HepG2 (cell line): ENCODE data around the gene CDCA4. TPM values are rescaled to one million over a fixed set of nuclear protein-coding genes. Genes with fewer than 3 reads are reported as not detected.

Source experiments
- ARNTL ChIP-seq: sonication (generic); formaldehyde crosslinking; IDR thresholded peaks from 2 replicates; pipeline ENCODE4 v1.4.0; 2020; ENCODE audit warnings: mild to moderate bottlenecking, missing genetic modification reagents
- CEBPG ChIP-seq: IDR thresholded peaks from 2 replicates; pipeline ENCODE4 v1.6.1; 2016
- GFI1 ChIP-seq: sonication (generic); formaldehyde crosslinking; IDR thresholded peaks from 2 replicates; pipeline ENCODE4 v1.5.0; 2020; ENCODE audit warnings: missing genetic modification reagents, mild to moderate bottlenecking, borderline replicate concordance
- HIVEP1 ChIP-seq: sonication (generic); formaldehyde crosslinking; IDR thresholded peaks from 2 replicates; pipeline ENCODE4 v1.4.0; 2020; ENCODE audit warnings: mild to moderate bottlenecking, missing genetic modification reagents
- MXD4 ChIP-seq: IDR thresholded peaks from 2 replicates; pipeline ENCODE4 v1.6.1; 2016; ENCODE audit warnings: mild to moderate bottlenecking, missing biosample characterization, missing genetic modification reagents
- NFE2L2 ChIP-seq: fragments of 150-350 bp; IDR thresholded peaks from 2 replicates; pipeline ENCODE4 v1.6.1; 2014; ENCODE audit warnings: low read length
- RFXANK ChIP-seq: IDR thresholded peaks from 2 replicates; pipeline ENCODE4 v1.6.1; 2016
- SUZ12 ChIP-seq: fragments of 150-350 bp; IDR thresholded peaks from 2 replicates; pipeline ENCODE4 v1.6.1; 2014; ENCODE audit warnings: low read depth, low read length
- U2AF2 ChIP-seq: fragments of 200-400 bp; formaldehyde crosslinking; IDR thresholded peaks from 2 replicates; pipeline ENCODE4 v1.6.1; 2017; ENCODE audit warnings: low read depth, mild to moderate bottlenecking, low read length
- ZMAT3 ChIP-seq: sonication (generic); formaldehyde crosslinking; conservative IDR thresholded peaks from 2 replicates; pipeline ENCODE4 v1.7.0; 2021; ENCODE audit warnings: missing genetic modification reagents
- ZNF326 ChIP-seq: sonication (generic); formaldehyde crosslinking; IDR thresholded peaks from 2 replicates; pipeline ENCODE4 v1.4.0; 2020; ENCODE audit warnings: missing genetic modification reagents, borderline replicate concordance
- ZNF331 ChIP-seq: sonication (generic); formaldehyde crosslinking; IDR thresholded peaks from 2 replicates; pipeline ENCODE4 v1.4.0; 2020; ENCODE audit warnings: missing genetic modification reagents
- ZNF567 ChIP-seq: sonication (generic); formaldehyde crosslinking; IDR thresholded peaks from 2 replicates; pipeline ENCODE4 v1.8.1; 2023; ENCODE audit warnings: mild to moderate bottlenecking, missing genetic modification reagents, borderline replicate concordance
- ZNF652 ChIP-seq: IDR thresholded peaks from 2 replicates; pipeline ENCODE4 v1.6.1; 2016; ENCODE audit warnings: low read depth, borderline replicate concordance
- ZNF746 ChIP-seq: sonication (generic); formaldehyde crosslinking; IDR thresholded peaks from 2 replicates; pipeline ENCODE4 v1.8.0; 2022; ENCODE audit warnings: mild to moderate bottlenecking, missing genetic modification reagents
- ZNF772 ChIP-seq: sonication (generic); formaldehyde crosslinking; IDR thresholded peaks from 2 replicates; pipeline ENCODE4 v1.5.0; 2020; ENCODE audit warnings: mild to moderate bottlenecking, missing genetic modification reagents
- ZNF879 ChIP-seq: sonication (generic); formaldehyde crosslinking; IDR thresholded peaks from 2 replicates; pipeline ENCODE4 v1.8.1; 2023; ENCODE audit warnings: missing genetic modification reagents
- ZZZ3 ChIP-seq: sonication (generic); formaldehyde crosslinking; IDR thresholded peaks from 2 replicates; pipeline ENCODE4 v1.4.0; 2020; ENCODE audit warnings: missing genetic modification reagents, mild to moderate bottlenecking, borderline replicate concordance
- polyA plus RNA-seq, 8 experiments: library from polyadenylated mRNA; depleted of rRNA in 3 of 8; stranded (reverse) in 7 of 8; unstranded in 1 of 8; fragments of >200 nt; fragmentation: Illumina TruSeq in 4 of 8; extraction: Trizol in 4 of 8; gene quantifications; 2 replicates each; pipeline versions ENCODE4 v1.2.1 to v1.2.3, GENCODE V29; 2011 to 2016; ENCODE audit warnings: low read depth in 4 of 8, missing spikeins in 1 of 8, mixed read lengths in 1 of 8; ENCODE audit not compliant: insufficient read depth in 1 of 8
- total RNA-seq, 5 experiments: library from RNA; depleted of rRNA; stranded (reverse); fragments of >200 nt; fragmentation: Illumina TruSeq; extraction: Trizol; gene quantifications; 2 replicates each; pipeline ENCODE4 v1.2.3, GENCODE V29; 2016; ENCODE audit warnings: low read depth in 1 of 5
- TF ChIP-seq, protein P1 (sequence below): sonication (generic); formaldehyde crosslinking; IDR thresholded peaks from 2 replicates; pipeline ENCODE4 v1.4.0; 2020; ENCODE audit warnings: mild to moderate bottlenecking, missing genetic modification reagents
- TF ChIP-seq, protein P2 (sequence below): sonication (generic); formaldehyde crosslinking; IDR thresholded peaks from 2 replicates; pipeline ENCODE4; 2020; ENCODE audit warnings: missing genetic modification reagents, mild to moderate bottlenecking, borderline replicate concordance
- TF ChIP-seq, protein P3 (sequence below): sonication (generic); formaldehyde crosslinking; IDR thresholded peaks from 2 replicates; pipeline ENCODE4 v1.5.1; 2020; ENCODE audit warnings: mild to moderate bottlenecking, missing genetic modification reagents, moderate library complexity
- TF ChIP-seq, protein P4 (sequence below): sonication (generic); formaldehyde crosslinking; IDR thresholded peaks from 2 replicates; pipeline ENCODE4 v1.8.0; 2022; ENCODE audit warnings: mild to moderate bottlenecking, missing genetic modification reagents, moderate library complexity
- TF ChIP-seq, protein P5 (sequence below): sonication (generic); formaldehyde crosslinking; IDR thresholded peaks from 2 replicates; pipeline ENCODE4 v1.4.0; 2020; ENCODE audit warnings: mild to moderate bottlenecking, missing genetic modification reagents

Gene CDCA4
- total and polyA plus RNA-seq, 2 of the 13 experiments (the other 11 are each of a cell fraction or from before 2014, with no cell fraction given): 19.7 to 43.1 TPM

DNA sequence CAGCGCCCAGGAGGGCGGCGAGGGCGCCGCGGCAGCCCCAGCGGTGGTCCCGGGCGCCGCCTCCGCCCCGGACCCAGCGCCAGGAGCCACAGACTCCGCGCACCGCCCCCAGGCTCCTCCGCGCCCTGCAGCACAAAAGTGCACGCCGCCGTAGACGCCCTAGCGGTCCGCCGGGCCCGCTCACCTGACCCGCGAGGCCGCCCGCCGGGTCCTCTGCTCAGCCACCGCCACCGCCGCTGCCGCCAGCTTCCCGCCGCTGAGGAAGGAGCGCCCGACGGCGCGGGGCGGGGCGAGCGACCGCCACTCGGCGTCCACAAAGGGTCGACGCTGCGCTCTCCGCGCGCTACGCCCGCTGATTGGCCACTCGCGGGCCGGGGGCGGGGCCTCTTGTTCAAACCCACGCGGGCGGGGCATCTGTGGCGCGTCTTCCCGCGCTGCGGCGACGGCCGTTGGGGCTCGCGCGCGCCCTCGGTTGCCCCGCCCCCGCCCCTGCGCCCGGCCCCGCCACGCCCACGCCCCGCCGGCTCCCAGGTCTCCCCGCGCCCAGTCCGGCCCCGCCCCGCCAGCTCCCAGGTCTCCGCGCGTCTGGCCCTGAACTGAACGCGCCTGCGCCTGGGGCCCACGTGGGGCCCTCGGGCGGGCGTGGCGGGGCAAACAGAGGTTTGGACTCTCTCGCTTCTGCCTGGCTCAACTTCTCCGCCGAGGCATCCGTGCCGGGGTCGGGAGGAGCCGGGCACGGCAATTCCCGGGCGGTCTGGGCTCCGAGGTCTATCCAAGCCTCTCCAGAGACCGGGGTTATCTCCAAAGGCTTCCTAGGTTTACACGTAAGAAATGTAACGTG is at the start of gene CDCA4 (continued):
- TF ChIP-seq GFI1 (CRISPR knock-in tag) (no peak), ZZZ3 (CRISPR knock-in tag) (no peak), CEBPG (no peak), SUZ12 (peak; percentile 33; the same call in 1 of the 2 replicates), ZMAT3 (peak; percentile 20; the same call in 1 of the 2 replicates), U2AF2 (0 out of 2 replicates have a peak, but pooled peaks have one; percentile 37), NFE2L2 (peak; percentile 9; the same call in 1 of the 2 replicates), ARNTL (CRISPR knock-in tag) (0 out of 2 replicates have a peak, but pooled peaks have one; percentile 50), RFXANK (CRISPR knock-in tag) (no peak), ZNF652 (CRISPR knock-in tag) (no peak), ZNF331 (CRISPR knock-in tag) (peak; percentile 14; the same call in 1 of the 2 replicates), MXD4 (CRISPR knock-in tag) (no peak), ZNF746 (CRISPR knock-in tag) (0 out of 2 replicates have a peak, but pooled peaks have one; percentile 19), ZNF879 (CRISPR knock-in tag) (no peak), HIVEP1 (CRISPR knock-in tag) (no peak), ZNF567 (CRISPR knock-in tag) (no peak), ZNF772 (CRISPR knock-in tag) (peak; percentile 62; the same call in 1 of the 2 replicates), ZNF326 (CRISPR knock-in tag) (no peak)
- TF ChIP-seq, protein P1, sequence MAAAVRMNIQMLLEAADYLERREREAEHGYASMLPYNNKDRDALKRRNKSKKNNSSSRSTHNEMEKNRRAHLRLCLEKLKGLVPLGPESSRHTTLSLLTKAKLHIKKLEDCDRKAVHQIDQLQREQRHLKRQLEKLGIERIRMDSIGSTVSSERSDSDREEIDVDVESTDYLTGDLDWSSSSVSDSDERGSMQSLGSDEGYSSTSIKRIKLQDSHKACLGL (CRISPR knock-in tag): peak; percentile 90
- TF ChIP-seq, protein P2, sequence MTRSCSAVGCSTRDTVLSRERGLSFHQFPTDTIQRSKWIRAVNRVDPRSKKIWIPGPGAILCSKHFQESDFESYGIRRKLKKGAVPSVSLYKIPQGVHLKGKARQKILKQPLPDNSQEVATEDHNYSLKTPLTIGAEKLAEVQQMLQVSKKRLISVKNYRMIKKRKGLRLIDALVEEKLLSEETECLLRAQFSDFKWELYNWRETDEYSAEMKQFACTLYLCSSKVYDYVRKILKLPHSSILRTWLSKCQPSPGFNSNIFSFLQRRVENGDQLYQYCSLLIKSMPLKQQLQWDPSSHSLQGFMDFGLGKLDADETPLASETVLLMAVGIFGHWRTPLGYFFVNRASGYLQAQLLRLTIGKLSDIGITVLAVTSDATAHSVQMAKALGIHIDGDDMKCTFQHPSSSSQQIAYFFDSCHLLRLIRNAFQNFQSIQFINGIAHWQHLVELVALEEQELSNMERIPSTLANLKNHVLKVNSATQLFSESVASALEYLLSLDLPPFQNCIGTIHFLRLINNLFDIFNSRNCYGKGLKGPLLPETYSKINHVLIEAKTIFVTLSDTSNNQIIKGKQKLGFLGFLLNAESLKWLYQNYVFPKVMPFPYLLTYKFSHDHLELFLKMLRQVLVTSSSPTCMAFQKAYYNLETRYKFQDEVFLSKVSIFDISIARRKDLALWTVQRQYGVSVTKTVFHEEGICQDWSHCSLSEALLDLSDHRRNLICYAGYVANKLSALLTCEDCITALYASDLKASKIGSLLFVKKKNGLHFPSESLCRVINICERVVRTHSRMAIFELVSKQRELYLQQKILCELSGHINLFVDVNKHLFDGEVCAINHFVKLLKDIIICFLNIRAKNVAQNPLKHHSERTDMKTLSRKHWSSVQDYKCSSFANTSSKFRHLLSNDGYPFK: peak; percentile 90
- TF ChIP-seq, protein P3, sequence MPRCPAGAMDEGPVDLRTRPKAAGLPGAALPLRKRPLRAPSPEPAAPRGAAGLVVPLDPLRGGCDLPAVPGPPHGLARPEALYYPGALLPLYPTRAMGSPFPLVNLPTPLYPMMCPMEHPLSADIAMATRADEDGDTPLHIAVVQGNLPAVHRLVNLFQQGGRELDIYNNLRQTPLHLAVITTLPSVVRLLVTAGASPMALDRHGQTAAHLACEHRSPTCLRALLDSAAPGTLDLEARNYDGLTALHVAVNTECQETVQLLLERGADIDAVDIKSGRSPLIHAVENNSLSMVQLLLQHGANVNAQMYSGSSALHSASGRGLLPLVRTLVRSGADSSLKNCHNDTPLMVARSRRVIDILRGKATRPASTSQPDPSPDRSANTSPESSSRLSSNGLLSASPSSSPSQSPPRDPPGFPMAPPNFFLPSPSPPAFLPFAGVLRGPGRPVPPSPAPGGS (CRISPR knock-in tag): no peak
- TF ChIP-seq, protein P4, sequence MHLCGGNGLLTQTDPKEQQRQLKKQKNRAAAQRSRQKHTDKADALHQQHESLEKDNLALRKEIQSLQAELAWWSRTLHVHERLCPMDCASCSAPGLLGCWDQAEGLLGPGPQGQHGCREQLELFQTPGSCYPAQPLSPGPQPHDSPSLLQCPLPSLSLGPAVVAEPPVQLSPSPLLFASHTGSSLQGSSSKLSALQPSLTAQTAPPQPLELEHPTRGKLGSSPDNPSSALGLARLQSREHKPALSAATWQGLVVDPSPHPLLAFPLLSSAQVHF: no peak
- TF ChIP-seq, protein P5, sequence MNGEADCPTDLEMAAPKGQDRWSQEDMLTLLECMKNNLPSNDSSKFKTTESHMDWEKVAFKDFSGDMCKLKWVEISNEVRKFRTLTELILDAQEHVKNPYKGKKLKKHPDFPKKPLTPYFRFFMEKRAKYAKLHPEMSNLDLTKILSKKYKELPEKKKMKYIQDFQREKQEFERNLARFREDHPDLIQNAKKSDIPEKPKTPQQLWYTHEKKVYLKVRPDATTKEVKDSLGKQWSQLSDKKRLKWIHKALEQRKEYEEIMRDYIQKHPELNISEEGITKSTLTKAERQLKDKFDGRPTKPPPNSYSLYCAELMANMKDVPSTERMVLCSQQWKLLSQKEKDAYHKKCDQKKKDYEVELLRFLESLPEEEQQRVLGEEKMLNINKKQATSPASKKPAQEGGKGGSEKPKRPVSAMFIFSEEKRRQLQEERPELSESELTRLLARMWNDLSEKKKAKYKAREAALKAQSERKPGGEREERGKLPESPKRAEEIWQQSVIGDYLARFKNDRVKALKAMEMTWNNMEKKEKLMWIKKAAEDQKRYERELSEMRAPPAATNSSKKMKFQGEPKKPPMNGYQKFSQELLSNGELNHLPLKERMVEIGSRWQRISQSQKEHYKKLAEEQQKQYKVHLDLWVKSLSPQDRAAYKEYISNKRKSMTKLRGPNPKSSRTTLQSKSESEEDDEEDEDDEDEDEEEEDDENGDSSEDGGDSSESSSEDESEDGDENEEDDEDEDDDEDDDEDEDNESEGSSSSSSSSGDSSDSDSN (CRISPR knock-in tag): peak; percentile 33; the same call in 1 of the 2 replicates
